OCI-LY7 (cell line): ENCODE measurements around the gene LSAMP.

Experiments used
- CTCF ChIP-seq: fragments of 200-600 bp; sonication (generic); conservative IDR thresholded peaks from 2 replicates; pipeline ENCODE4 v1.5.1; 2014; ENCODE audit warnings: mild to moderate bottlenecking, antibody characterized with exemption, low read length, moderate library complexity, mixed read lengths
- EZH2phosphoT487 ChIP-seq: fragments of 200-600 bp; sonication (generic); IDR thresholded peaks from 2 replicates; pipeline ENCODE4 v1.6.1; 2018; ENCODE audit warnings: low read depth, borderline replicate concordance, mild to moderate bottlenecking, mixed run types, antibody characterized with exemption, low read length, moderate library complexity, mixed read lengths

GRCh38 chr3:116020989-116021388 lies 424.3 kb downstream of the LSAMP start:
- no peak for TF ChIP-seq CTCF
- no peak for TF ChIP-seq EZH2phosphoT487
